Thoracic aorta endothelial cell (primary cell): ENCODE data around the gene ASPN. TPM values are rescaled to one million over a fixed set of nuclear protein-coding genes. Genes with fewer than 3 reads are reported as not detected.

Source experiments
- small RNA-seq: library from RNA; depleted of rRNA; stranded (forward); fragments of <200 nt; gene quantifications from one replicate; pipeline ENCODE3, GENCODE V24; 2012
- total RNA-seq: library from RNA; depleted of rRNA; stranded (reverse); fragments of >200 nt; gene quantifications from 2 replicates; pipeline ENCODE4 v1.2.3, GENCODE V29; 2012

Gene ASPN
- total RNA-seq: under 0.01 TPM in 1 of 2 replicates, not detected in the other

GRCh38 chr9:92482329-92482728 is at the start of gene ASPN:
Gene ASPN, minus strand, starts transcription at chr9:92482506.

GRCh38 chr9:92424340-92424739 is 58.0 kb downstream of the ASPN start, which contains the start of gene OMD:
Gene OMD, minus strand, starts transcription at chr9:92424471. Its CDS starts 6,913 bp downstream, at chr9:92417558.

Small RNA genes lying within 50 kb of the gene (small RNA-seq; reads per million reads assigned to genes)
- gene MIR4670: not detected

Other genes starting within 250 kb of the ASPN start
- gene IARS1, start 188.8 kb downstream of the ASPN start, total RNA-seq: 292 and 302 TPM in 2 replicates
- 43.2 and 45.9 TPM in 2 replicates for gene NOL8, start 157.2 kb downstream of the ASPN start, total RNA-seq
- 10.2 and 11.6 TPM in 2 replicates for gene CENPP, start 156.6 kb downstream of the ASPN start, total RNA-seq
- under 0.01 and 0.07 TPM in 2 replicates for gene OGN, start 77.9 kb downstream of the ASPN start, total RNA-seq
- gene OMD, start 58.0 kb downstream of the ASPN start, total RNA-seq: not detected in 2 replicates
- 0.07 and 0.27 TPM in 2 replicates for gene ECM2, start 53.5 kb upstream of the ASPN start, total RNA-seq
- gene IPPK, start 187.6 kb upstream of the ASPN start, total RNA-seq: 16.1 and 19.3 TPM in 2 replicates